GM21515 (cell line): Measurements from ENCODE around the gene AUTS2.

Experiments
- ATAC-seq: cut with Tn5 transposase; IDR thresholded peaks from one replicate; pipeline ENCODE4 v1.9.1; 2021; ENCODE audit not compliant: unreplicated experiment

Gene AUTS2

GRCh38 chr7:70504254-70504653 lies 906.0 kb downstream of the AUTS2 start:
- no peak for ATAC-seq

- no peak for ATAC-seq
Observed at GRCh38 chr7:70505468-70505867, 907.2 kb downstream of the AUTS2 start.

GRCh38 chr7:70505886-70506285 lies 907.6 kb downstream of the AUTS2 start:
- no peak for ATAC-seq

- no peak for ATAC-seq
Observed at GRCh38 chr7:70506434-70506833, 908.2 kb downstream of the AUTS2 start.

GRCh38 chr7:70512144-70512543 lies 913.9 kb downstream of the AUTS2 start:
- no peak for ATAC-seq

- ATAC-seq = no peak
Observed at GRCh38 chr7:70512761-70513160, 914.5 kb downstream of the AUTS2 start.

GRCh38 chr7:70520611-70521010 lies 922.3 kb downstream of the AUTS2 start:
- ATAC-seq = no peak

GRCh38 chr7:70523249-70523988 lies 925.1 kb downstream of the AUTS2 start:
- ATAC-seq = no peak

GRCh38 chr7:70523989-70524351 lies 925.7 kb downstream of the AUTS2 start:
- no peak for ATAC-seq

GRCh38 chr7:70525991-70526390 lies 927.7 kb downstream of the AUTS2 start:
- no peak for ATAC-seq

- ATAC-seq = no peak
Observed at GRCh38 chr7:70527520-70528115, 929.3 kb downstream of the AUTS2 start.

GRCh38 chr7:70529436-70529835 lies 931.2 kb downstream of the AUTS2 start:
- ATAC-seq = no peak

GRCh38 chr7:70529914-70530585 lies 931.8 kb downstream of the AUTS2 start:
- no peak for ATAC-seq

GRCh38 chr7:70533614-70534013 lies 935.3 kb downstream of the AUTS2 start:
- no peak for ATAC-seq

GRCh38 chr7:70539205-70539604 lies 940.9 kb downstream of the AUTS2 start:
- no peak for ATAC-seq

GRCh38 chr7:70539617-70540016 lies 941.3 kb downstream of the AUTS2 start:
- ATAC-seq = no peak

- ATAC-seq = no peak
Observed at GRCh38 chr7:70540641-70541040, 942.4 kb downstream of the AUTS2 start.

GRCh38 chr7:70542750-70543376 lies 944.6 kb downstream of the AUTS2 start:
- ATAC-seq = no peak

GRCh38 chr7:70544016-70544415 lies 945.7 kb downstream of the AUTS2 start:
- no peak for ATAC-seq

- no peak for ATAC-seq
Observed at GRCh38 chr7:70545214-70545613, 946.9 kb downstream of the AUTS2 start.

GRCh38 chr7:70552141-70552540 lies 953.9 kb downstream of the AUTS2 start:
- no peak for ATAC-seq

- no peak for ATAC-seq
Observed at GRCh38 chr7:70553364-70553763, 955.1 kb downstream of the AUTS2 start.
